Left lung (tissue), 10 donors: Measurements from ENCODE around the gene GABRG3. TPM values are rescaled to one million over a fixed set of nuclear protein-coding genes. Genes with fewer than 3 reads are reported as not detected.

Source experiments
- ATAC-seq: fragments of 200-7000 bp; cut with Tn5 transposase; one replicate; pipeline ENCODE4 v1.9.1; 2020; ENCODE audit warnings: moderate library complexity
- DNase-seq, 4 donors: peaks; one replicate each; pipeline ENCODE4 v3.0.0-alpha.2; 2013 to 2020
- H3K27ac ChIP-seq, 2 donors: fragments of 200-600 bp; sonication (generic) in 1 of 2; one replicate each; pipeline versions ENCODE4 v1.5.0 to v1.8.0; 2020 to 2021
- H3K27me3 ChIP-seq, 2 donors: fragments of 200-600 bp; sonication (generic) in 1 of 2; one replicate each; pipeline versions ENCODE4 v1.5.0 to v1.8.0; 2020 to 2021
- H3K36me3 ChIP-seq, 2 donors: fragments of 200-600 bp; sonication (generic) in 1 of 2; one replicate each; pipeline versions ENCODE4 v1.5.0 to v1.8.0; 2020 to 2021
- H3K4me1 ChIP-seq, 2 donors: fragments of 200-600 bp; one replicate each; pipeline ENCODE4 v1.8.0; 2021
- H3K4me3 ChIP-seq, 2 donors: fragments of 200-600 bp; sonication (generic) in 1 of 2; one replicate each; pipeline versions ENCODE4 v1.5.0 to v1.8.0; 2020 to 2021; ENCODE audit warnings: mild to moderate bottlenecking in 1 of 2
- H3K9me3 ChIP-seq, 2 donors: fragments of 200-600 bp; sonication (generic) in 1 of 2; one replicate each; pipeline versions ENCODE4 v1.5.0 to v1.8.0; 2020 to 2021
- CTCF ChIP-seq, 2 donors: fragments of 200-600 bp; sonication (generic) in 1 of 2; IDR thresholded peaks; one replicate each; pipeline versions ENCODE4 v1.5.0 to v1.8.0; 2021; ENCODE audit warnings: antibody characterized with exemption in 2 of 2
- intact Hi-C, 2 donors: fragments of 100-400 bp; cut with DNase I; formaldehyde crosslinking; loops; one replicate each; pipeline versions ENCODE4 v1.11.2 to v1.14.2; 2022
- polyA plus RNA-seq, 6 donors: library from polyadenylated mRNA; unstranded; fragments of 120-200 nt; gene quantifications; one replicate each; pipeline ENCODE4 v1.2.1, GENCODE V29; 2013; ENCODE audit not compliant: insufficient read length in 6 of 6
- total RNA-seq, 2 donors: library from RNA; stranded (reverse); fragmentation: NEBNext Ultra II Directional; extraction: Animal tissue kit (Norgen Biotek cat#: 25700); gene quantifications; one replicate each; pipeline ENCODE4 v1.2.1, GENCODE V29; 2021
- donor health status: DM: no; HTN: yes; CAD: no.
- donor health status: DM: no; HTN: no; CAD: no.

The GABRG3 gene
- total and polyA plus RNA-seq, 8 donors = 0.23 to 13.8 (median 10.3) TPM; not detected in 1

- no peak overlapping the region for H3K27ac ChIP-seq
- peaks cover 0 to 3% of the 10 kb centered on the region in 2 donors for H3K9me3 ChIP-seq
- ATAC-seq (no peak), DNase-seq (no peak)
- no peaks in the 10 kb centered on the region for H3K36me3 ChIP-seq
- no peaks in the 10 kb centered on the region for H3K27me3 ChIP-seq
- intact Hi-C loops = no loop called here
- H3K4me3 ChIP-seq = no peak overlapping the region
- no peak for TF ChIP-seq CTCF (IDR thresholded peaks at IDR 0.05)
- no peaks in the 10 kb centered on the region for H3K4me1 ChIP-seq
These were observed 365.7 kb downstream of the GABRG3 start for GRCh38 chr15:27336676-27337075.

- H3K4me3 ChIP-seq = no peak overlapping the region
- peaks cover 0 to 3% of the 10 kb centered on the region in 2 donors for H3K9me3 ChIP-seq
- no peaks in the 10 kb centered on the region for H3K4me1 ChIP-seq
- no peak overlapping the region for H3K27ac ChIP-seq
- ATAC-seq (no peak), DNase-seq (no peak)
- TF ChIP-seq CTCF (IDR thresholded peaks at IDR 0.05) = no peak
- no peaks in the 10 kb centered on the region for H3K27me3 ChIP-seq
- no peaks in the 10 kb centered on the region for H3K36me3 ChIP-seq
- intact Hi-C loops = no loop called here
These were observed 368.2 kb downstream of the GABRG3 start for GRCh38 chr15:27339138-27339537.

- TF ChIP-seq CTCF (IDR thresholded peaks at IDR 0.05) = no peak
- DNase-seq = no peak
- peaks cover 0 to 4% of the 10 kb centered on the region in 2 donors for H3K9me3 ChIP-seq
- no peaks in the 10 kb centered on the region for H3K36me3 ChIP-seq
- no peaks in the 10 kb centered on the region for H3K27me3 ChIP-seq
- no peak for ATAC-seq
- H3K4me1 ChIP-seq = no peaks in the 10 kb centered on the region
- no peak overlapping the region for H3K27ac ChIP-seq
- intact Hi-C loops = no loop called here
- H3K4me3 ChIP-seq = no peak overlapping the region
These were observed 370.9 kb downstream of the GABRG3 start for GRCh38 chr15:27341780-27342343.

- H3K36me3 ChIP-seq = no peaks in the 10 kb centered on the region
- no peaks in the 10 kb centered on the region for H3K4me1 ChIP-seq
- no peak for TF ChIP-seq CTCF (IDR thresholded peaks at IDR 0.05)
- ATAC-seq (no peak), DNase-seq (no peak)
- no peaks in the 10 kb centered on the region for H3K27me3 ChIP-seq
- H3K27ac ChIP-seq = no peak overlapping the region
- peaks cover 0 to 7% of the 10 kb centered on the region in 2 donors for H3K9me3 ChIP-seq
- intact Hi-C loops = no loop called here
- no peak overlapping the region for H3K4me3 ChIP-seq
These were observed 372.0 kb downstream of the GABRG3 start for GRCh38 chr15:27342991-27343390.

- no peaks in the 10 kb centered on the region for H3K27me3 ChIP-seq
- no peak overlapping the region for H3K27ac ChIP-seq
- no peak for TF ChIP-seq CTCF (IDR thresholded peaks at IDR 0.05)
- H3K4me3 ChIP-seq = no peak overlapping the region
- DNase-seq = no peak
- H3K4me1 ChIP-seq = no peaks in the 10 kb centered on the region
- H3K9me3 ChIP-seq = peaks cover 0 to under 1% of the 10 kb centered on the region in 2 donors
- intact Hi-C loops = no loop called here
- ATAC-seq = no peak
- no peaks in the 10 kb centered on the region for H3K36me3 ChIP-seq
These were observed 381.2 kb downstream of the GABRG3 start for GRCh38 chr15:27352136-27352535.
